Neural progenitor cell (in vitro differentiated cells): ENCODE measurements around the gene GORASP1.

Experiments used
- CTCF ChIP-seq: fragments of 200-600 bp; sonication (generic); IDR thresholded peaks from 2 replicates; pipeline ENCODE4 v1.5.1; 2017; ENCODE audit warnings: antibody characterized with exemption, mild to moderate bottlenecking
- EZH2 ChIP-seq: fragments of 200-600 bp; sonication (generic); IDR thresholded peaks from 2 replicates; pipeline ENCODE4 v1.6.1; 2017; ENCODE audit warnings: antibody characterized with exemption, mild to moderate bottlenecking, moderate library complexity
- EZH2phosphoT487 ChIP-seq: fragments of 200-600 bp; sonication (generic); IDR thresholded peaks from 2 replicates; pipeline ENCODE4 v1.6.1; 2017; ENCODE audit warnings: antibody characterized with exemption

DNA sequence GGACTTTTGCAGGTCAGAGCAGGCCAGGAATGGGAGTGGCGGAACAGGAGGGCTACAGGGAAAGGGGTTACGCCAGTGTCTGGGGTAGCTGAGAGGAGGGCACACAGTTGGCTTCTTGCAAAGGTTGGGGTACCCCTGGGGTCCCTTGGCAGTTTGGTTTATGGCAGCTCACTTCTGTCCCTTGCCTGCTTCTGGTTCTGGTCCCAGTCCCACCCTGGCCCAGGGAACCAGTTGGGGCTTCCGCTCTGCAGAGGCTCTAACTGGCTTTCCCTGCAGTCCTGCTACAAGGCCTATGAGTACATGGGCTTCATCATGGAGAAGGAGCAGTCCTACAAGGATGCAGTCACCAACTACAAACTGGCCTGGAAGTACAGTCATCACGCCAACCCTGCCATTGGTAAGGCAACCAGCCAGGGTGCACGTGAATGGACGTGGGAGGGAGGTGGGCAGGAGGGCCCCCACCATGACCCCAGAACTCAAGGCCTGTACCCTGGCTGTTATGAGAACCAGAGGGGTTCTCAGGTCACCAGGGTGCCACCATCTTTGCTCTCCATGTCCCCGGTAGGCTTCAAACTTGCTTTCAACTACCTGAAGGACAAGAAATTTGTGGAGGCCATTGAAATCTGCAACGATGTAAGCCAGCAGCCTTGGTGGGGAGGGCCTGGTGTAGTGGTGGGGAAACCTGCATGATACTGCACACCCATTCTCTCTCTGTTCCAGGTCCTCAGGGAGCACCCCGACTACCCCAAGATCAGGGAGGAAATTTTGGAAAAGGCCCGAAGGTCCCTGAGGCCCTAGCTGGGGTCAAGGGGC is 30.8 kb upstream of the GORASP1 start:
- TF ChIP-seq CTCF (no peak), EZH2 (no peak), EZH2phosphoT487 (no peak)
